Measurements from ENCODE around the gene RAD23A.

GRCh38 chr19:12918253-12918652 lies 27.4 kb upstream of the RAD23A start:
- TF ChIP-seq ZBTB10 (tag by site-specific recombination; IDR thresholded peaks at IDR 0.05), result no peak
- no peak for TF ChIP-seq ZNF768 (tag by site-specific recombination; IDR thresholded peaks at IDR 0.05)
- TF ChIP-seq KLF16 (tag by site-specific recombination; IDR thresholded peaks at IDR 0.05), result no peak
- no peak for TF ChIP-seq ZNF549 (tag by site-specific recombination; IDR thresholded peaks at IDR 0.05)
- TF ChIP-seq CTCF (tag by site-specific recombination; IDR thresholded peaks at IDR 0.05), result no peak
- TF ChIP-seq GLI2 (tag by site-specific recombination; IDR thresholded peaks at IDR 0.05; ENCODE audit: borderline replicate concordance, low read depth), result no peak
- TF ChIP-seq ZNF146 (tag by site-specific recombination; IDR thresholded peaks at IDR 0.05), result no peak
- TF ChIP-seq TCF7L2 (IDR thresholded peaks at IDR 0.05; ENCODE audit: borderline replicate concordance, low read depth, low read length), result no peak
- no peak for TF ChIP-seq ZEB2 (tag by site-specific recombination; IDR thresholded peaks at IDR 0.05)
- TF ChIP-seq MZF1 (tag by site-specific recombination; IDR thresholded peaks at IDR 0.05; ENCODE audit: borderline replicate concordance), result no peak
- TF ChIP-seq ZNF24 (tag by site-specific recombination; IDR thresholded peaks at IDR 0.05), result no peak
- TF ChIP-seq ZBTB7A (tag by site-specific recombination; IDR thresholded peaks at IDR 0.05; ENCODE audit: low read depth), result no peak
- TF ChIP-seq ZSCAN5A (tag by site-specific recombination; IDR thresholded peaks at IDR 0.05), result no peak
- TF ChIP-seq ZNF155 (tag by site-specific recombination; IDR thresholded peaks at IDR 0.05), result no peak

Measured in HEK293 (cell line).